GM12891 (cell line): ENCODE measurements around the gene SLC22A5.
"Not testable (repeated sequence)": the region's sequence is repeated elsewhere in the genome, so short reads cannot be mapped to it uniquely, and the experiment has no call there.

Experiments
- DNase-seq: peaks from one replicate; pipeline ENCODE4 v3.0.0; 2011; ENCODE audit warnings: low spot score; ENCODE audit not compliant: insufficient read length
- FAIRE-seq: peaks from 2 replicates; lab custom pipeline; 2011; peaks lifted over from hg19 to GRCh38; lab: Jason Lieb, UNC
- PAX5 ChIP-seq: IDR thresholded peaks from 2 replicates; pipeline ENCODE4 v1.6.1; 2011; ENCODE audit warnings: low read length, moderate library complexity, mild to moderate bottlenecking; ENCODE audit not compliant: insufficient read depth, severe bottlenecking
- POLR2A ChIP-seq: IDR thresholded peaks from 2 replicates; pipeline ENCODE4 v1.6.1; 2011; ENCODE audit warnings: low read depth, low read length, control low read depth
- POLR2AphosphoS5 ChIP-seq: IDR thresholded peaks from 2 replicates; pipeline ENCODE4 v1.6.1; 2011; ENCODE audit warnings: low read depth, low read length, control low read depth
- POU2F2 ChIP-seq: IDR thresholded peaks from 2 replicates; pipeline ENCODE4 v1.6.1; 2011; ENCODE audit warnings: low read depth, mild to moderate bottlenecking, control low read depth, low read length, moderate library complexity
- SPI1 ChIP-seq: IDR thresholded peaks from 2 replicates; pipeline ENCODE4 v1.6.1; 2011; ENCODE audit warnings: low read depth, low read length, control low read depth
- TAF1 ChIP-seq: IDR thresholded peaks from 2 replicates; pipeline ENCODE4 v1.6.1; 2011; ENCODE audit warnings: low read depth, low read length, control low read depth

SLC22A5 gene

DNA sequence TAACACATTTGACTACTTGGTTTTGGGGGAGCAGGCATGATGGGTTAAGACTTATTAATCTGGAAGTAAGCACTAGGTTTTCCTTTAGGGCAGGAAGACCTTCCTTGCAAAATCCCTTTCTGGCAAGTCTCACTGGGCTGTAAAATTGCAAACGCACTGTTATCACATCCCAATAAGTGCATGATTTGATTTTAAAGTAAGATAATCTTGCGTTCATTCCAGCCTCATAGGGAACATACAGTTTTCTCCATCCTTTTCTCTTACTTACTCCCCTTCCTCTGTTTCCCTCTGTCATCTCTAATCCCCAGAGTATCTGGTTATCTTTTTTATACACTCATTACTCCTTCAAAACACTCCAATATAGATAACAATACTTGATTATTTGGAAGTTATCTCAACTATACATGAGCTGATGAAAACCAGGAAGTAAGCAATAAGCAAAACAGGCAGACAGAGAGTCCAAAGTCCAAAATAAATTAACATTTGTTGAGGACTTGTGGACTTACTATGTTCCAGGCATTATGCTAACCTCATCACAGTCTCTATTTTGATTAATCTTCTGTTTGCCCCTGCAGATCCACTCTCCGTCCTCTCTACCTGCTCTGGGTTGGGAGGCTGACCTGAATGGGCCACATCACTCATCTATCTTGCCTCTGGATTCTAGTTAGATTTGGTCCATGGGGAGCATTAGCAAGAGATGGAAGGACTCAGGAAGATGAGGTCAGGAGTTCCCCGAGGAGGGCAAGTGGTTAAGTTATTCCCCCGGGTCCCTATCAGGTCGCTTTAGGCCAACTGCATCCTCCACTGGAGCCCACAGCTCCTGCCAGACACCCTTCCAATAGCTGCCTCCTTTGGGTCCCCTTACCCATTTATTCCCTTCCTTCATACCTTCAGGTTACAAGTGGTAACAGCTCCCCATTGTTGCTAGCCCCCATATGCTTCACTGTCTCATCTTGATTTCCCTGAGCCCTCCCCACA is 60.2 kb downstream of the SLC22A5 start:
- DNase-seq (no peak), FAIRE-seq (peak; percentile 85)
- TF ChIP-seq POLR2A (no peak), POU2F2 (no peak), PAX5 (no peak), POLR2AphosphoS5 (no peak), SPI1 (no peak), TAF1 (no peak)

- no peak for DNase-seq
- TF ChIP-seq TAF1 (no peak), SPI1 (no peak), POU2F2 (no peak), POLR2AphosphoS5 (no peak), PAX5 (no peak), POLR2A (no peak)
- no peak for FAIRE-seq
Observed at GRCh38 chr5:132430746-132431145, 61.2 kb downstream of the SLC22A5 start.

GRCh38 chr5:132431632-132432031 is 62.1 kb downstream of the SLC22A5 start:
- TF ChIP-seq POLR2AphosphoS5: no peak
- no peak for TF ChIP-seq POU2F2
- no peak for TF ChIP-seq POLR2A
- TF ChIP-seq SPI1: peak; percentile 52
- FAIRE-seq: peak; percentile 61
- DNase-seq: no peak

GRCh38 chr5:132433141-132433540 is 63.6 kb downstream of the SLC22A5 start:
- no peak for DNase-seq
- FAIRE-seq: no peak
- TF ChIP-seq POU2F2 (no peak), POLR2A (no peak), PAX5 (no peak), POLR2AphosphoS5 (no peak), TAF1 (no peak), SPI1 (no peak)

DNA sequence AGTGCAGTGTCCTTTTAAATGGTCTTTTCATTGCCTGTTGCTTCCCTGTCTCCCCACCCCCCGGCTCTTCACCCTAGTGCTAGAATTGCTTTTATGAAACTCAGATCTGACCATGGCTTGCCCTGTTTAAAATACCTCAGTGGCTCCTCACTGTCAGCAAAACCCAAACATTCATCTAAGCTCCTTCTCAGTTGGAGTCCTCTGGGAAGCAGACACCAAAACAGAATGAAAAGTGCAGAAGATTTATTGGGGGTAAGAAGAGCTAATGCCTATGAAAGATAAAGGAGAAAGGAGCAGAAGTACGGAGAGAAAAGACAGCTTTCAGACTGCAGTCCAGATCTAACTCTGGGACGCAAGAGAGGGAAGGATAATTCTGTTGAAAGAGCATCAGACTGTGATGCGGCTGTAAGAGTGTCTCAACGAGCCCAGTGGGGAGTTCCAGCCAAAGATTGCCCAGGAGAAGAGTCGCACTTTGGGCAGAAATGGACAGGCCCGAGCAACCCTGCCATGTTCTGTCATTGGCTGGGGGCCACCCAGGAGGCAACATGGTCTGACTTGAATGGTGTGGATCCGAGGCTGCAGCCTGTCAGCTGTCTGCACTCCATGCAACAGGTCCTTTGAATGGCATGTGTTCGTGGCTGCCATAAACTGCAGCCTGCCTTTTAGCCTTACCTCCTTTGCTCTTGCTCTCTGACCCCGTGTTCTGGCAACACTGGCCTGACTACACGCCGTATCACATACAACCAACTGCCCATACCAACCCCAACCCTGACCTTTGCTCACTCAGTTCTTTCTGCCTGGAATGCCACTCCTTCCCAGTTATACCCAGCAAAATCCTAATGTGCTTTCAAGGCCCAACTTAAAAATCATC is 65.1 kb downstream of the SLC22A5 start:
- DNase-seq: no peak
- FAIRE-seq: peak; percentile 9
- TF ChIP-seq POLR2AphosphoS5 (no peak), SPI1 (no peak), POLR2A (no peak), TAF1 (no peak), POU2F2 (no peak), PAX5 (no peak)

DNA sequence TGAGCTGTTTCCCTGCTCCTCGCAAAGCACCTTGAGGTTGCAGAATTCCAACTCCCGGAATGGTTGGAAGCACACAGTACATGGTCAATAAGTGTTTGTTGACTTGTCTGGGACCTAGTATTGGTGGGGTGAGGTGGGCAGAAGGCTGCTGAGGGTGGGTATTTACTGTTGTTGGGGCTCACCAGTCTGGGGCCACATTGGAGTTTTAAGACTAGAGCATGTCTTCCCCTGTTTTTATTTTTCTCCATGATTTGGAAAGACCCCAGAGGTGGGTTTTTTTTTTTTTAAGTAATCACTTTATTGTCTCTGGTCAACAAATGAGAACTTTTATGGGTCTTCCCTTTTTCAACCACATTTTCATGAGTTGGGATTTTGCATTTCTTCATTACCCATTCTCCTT is 65.9 kb downstream of the SLC22A5 start:
- DNase-seq: no peak
- TF ChIP-seq TAF1: no peak
- TF ChIP-seq SPI1: no peak
- no peak for TF ChIP-seq POLR2A
- TF ChIP-seq POLR2AphosphoS5: no peak
- TF ChIP-seq PAX5: no peak
- TF ChIP-seq POU2F2: no peak
- no peak for FAIRE-seq

DNA sequence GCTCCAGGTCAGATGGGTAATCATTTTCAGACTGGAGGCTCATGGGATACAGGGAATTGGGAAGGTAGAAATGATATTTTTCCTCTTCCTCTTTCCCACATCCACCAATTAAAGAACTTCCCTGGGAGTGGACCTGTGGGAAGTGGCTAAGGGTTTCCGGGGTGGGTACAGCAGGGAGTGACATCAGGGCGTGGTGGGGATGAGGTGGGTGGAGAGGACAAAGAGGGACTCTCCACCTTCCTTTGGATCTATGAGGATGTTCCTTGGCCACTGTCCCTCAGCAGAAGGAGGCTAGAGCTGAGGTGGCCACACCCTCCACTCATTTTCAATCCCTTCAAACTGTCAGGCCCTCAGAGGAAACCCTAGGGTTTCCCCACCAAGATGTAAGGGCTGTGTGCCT is 66.4 kb downstream of the SLC22A5 start:
- TF ChIP-seq POU2F2 (no peak), TAF1 (no peak), POLR2A (no peak), PAX5 (no peak)
- FAIRE-seq: no peak
- DNase-seq: no peak

- FAIRE-seq (no peak), DNase-seq (no peak)
- no peak for TF ChIP-seq TAF1
Observed at GRCh38 chr5:132436936-132437335, 67.4 kb downstream of the SLC22A5 start.

GRCh38 chr5:132437604-132438266 is 68.2 kb downstream of the SLC22A5 start:
- peak; percentile 80 for FAIRE-seq
- TF ChIP-seq SPI1 (peak; percentile 75), POLR2A (no peak), TAF1 (no peak), PAX5 (no peak), POU2F2 (no peak), POLR2AphosphoS5 (no peak)

GRCh38 chr5:132438267-132438645 is 68.7 kb downstream of the SLC22A5 start:
- not testable (repeated sequence) for FAIRE-seq, DNase-seq

More at GRCh38 chr5:132437604-132438266, 68.2 kb downstream of the SLC22A5 start:
- peak; percentile 48 for DNase-seq
